PC-9 (cell line): ENCODE measurements around the gene SYT4. TPM values are rescaled to one million over a fixed set of nuclear protein-coding genes. Genes with fewer than 3 reads are reported as not detected.

Source experiments
- Bru-seq: library from RNA; stranded (reverse); fragments of 400-500 nt; gene quantifications from one replicate; lab custom pipeline; 2021; lab: Mats Ljungman, UMichigan
- BruChase-seq, 2 experiments: library from RNA; stranded (reverse); fragments of 400-500 nt; gene quantifications; one replicate each; lab custom pipeline; 2021; lab: Mats Ljungman, UMichigan
- BruUV-seq: library from RNA; stranded (reverse); fragments of 400-500 nt; replicated peaks from 2 replicates; lab custom pipeline; 2021; lab: Mats Ljungman, UMichigan
- CTCF ChIA-PET: fragments of 300-600 bp; sonication (Branson Sonifier 250); formaldehyde crosslinking; loops from one replicate; lab custom pipeline; 2022; ENCODE audit warnings: antibody characterized with exemption; lab: Charles Lee
- POLR2A ChIA-PET: fragments of 300-600 bp; sonication (Branson Sonifier 250); formaldehyde crosslinking; loops from one replicate; lab custom pipeline; 2022; ENCODE audit warnings: antibody characterized with exemption; ENCODE audit not compliant: unreplicated experiment; lab: Charles Lee
- DNase-seq, 2 experiments: peaks; one replicate each; pipeline versions ENCODE4 v3.0.0 to v3.0.0-alpha.2; 2015 to 2022; ENCODE audit warnings: mixed read lengths in 1 of 2
- H2AFZ ChIP-seq: fragments of 200-600 bp; sonication (generic); 2 replicates; pipeline ENCODE4 v1.8.1; 2017; ENCODE audit warnings: antibody characterized with exemption
- H3F3A ChIP-seq: fragments of 200-600 bp; sonication (generic); 2 replicates; pipeline ENCODE4 v1.8.1; 2017; ENCODE audit warnings: antibody characterized with exemption, mild to moderate bottlenecking, low read depth; ENCODE audit not compliant: insufficient read depth
- H3K27ac ChIP-seq: fragments of 200-600 bp; sonication (generic); 2 replicates; pipeline ENCODE4 v1.6.1; 2016; ENCODE audit warnings: mixed run types
- H3K27me3 ChIP-seq: fragments of 200-600 bp; sonication (generic); 2 replicates; pipeline ENCODE4 v1.6.1; 2016; ENCODE audit warnings: low read depth, mixed run types; ENCODE audit not compliant: insufficient read depth
- H3K36me3 ChIP-seq: fragments of 200-600 bp; sonication (generic); 2 replicates; pipeline ENCODE4 v1.6.1; 2016; ENCODE audit warnings: low read depth, mixed run types
- H3K4me1 ChIP-seq: fragments of 200-600 bp; sonication (generic); replicated peaks from 2 replicates; pipeline ENCODE4 v1.6.1; 2016; ENCODE audit warnings: mixed run types; ENCODE audit not compliant: insufficient read depth
- H3K4me2 ChIP-seq: fragments of 200-600 bp; sonication (generic); 2 replicates; pipeline ENCODE4 v1.6.1; 2017; ENCODE audit warnings: mixed run types
- H3K4me3 ChIP-seq: fragments of 200-600 bp; sonication (generic); 2 replicates; pipeline ENCODE4 v1.6.1; 2016; ENCODE audit warnings: mixed run types
- H3K79me2 ChIP-seq: fragments of 200-600 bp; sonication (generic); 2 replicates; pipeline ENCODE4 v1.6.1; 2017; ENCODE audit warnings: low read depth, mixed run types
- H3K9me2 ChIP-seq: fragments of 200-600 bp; sonication (generic); 2 replicates; pipeline ENCODE4 v1.8.1; 2017; ENCODE audit warnings: mild to moderate bottlenecking; ENCODE audit not compliant: insufficient read depth
- H3K9me3 ChIP-seq: fragments of 200-600 bp; sonication (generic); 2 replicates; pipeline ENCODE4 v1.8.1; 2016; ENCODE audit warnings: low read depth; ENCODE audit not compliant: insufficient read depth
- H4K20me1 ChIP-seq: fragments of 200-600 bp; sonication (generic); 2 replicates; pipeline ENCODE4 v1.8.1; 2017; ENCODE audit not compliant: insufficient read depth
- CTCF ChIP-seq: fragments of 200-600 bp; sonication (generic); conservative IDR thresholded peaks from 2 replicates; pipeline ENCODE4 v1.6.1; 2017; ENCODE audit warnings: mixed run types, antibody characterized with exemption, mild to moderate bottlenecking, moderate library complexity
- EZH2 ChIP-seq: fragments of 200-600 bp; sonication (generic); IDR thresholded peaks from 2 replicates; pipeline ENCODE4 v1.8.0; 2017; ENCODE audit warnings: antibody characterized with exemption, low read depth
- intact Hi-C: fragments of 100-400 bp; cut with micrococcal nuclease; formaldehyde crosslinking; loops from one replicate; pipeline ENCODE4 v1.10.0; 2022; ENCODE audit not compliant: unreplicated experiment
- long read RNA-seq: library from polyadenylated mRNA; stranded (forward); transcript quantifications from one replicate; pipeline ENCODE4 v2.0.0, GENCODE V29; 2022
- total RNA-seq: library from RNA; stranded (reverse); gene quantifications from 2 replicates; pipeline ENCODE4 v1.2.3, GENCODE V29; 2021

Gene SYT4
- total RNA-seq = not detected in 2 replicates
- not detected for Bru-seq, nascent RNA
- BruChase-seq, experiment 1, labeled RNA remaining after a 2-hour chase = not detected
- BruChase-seq, experiment 2, labeled RNA remaining after a 6-hour chase = not detected
- long read RNA-seq = 0 reads

DNA sequence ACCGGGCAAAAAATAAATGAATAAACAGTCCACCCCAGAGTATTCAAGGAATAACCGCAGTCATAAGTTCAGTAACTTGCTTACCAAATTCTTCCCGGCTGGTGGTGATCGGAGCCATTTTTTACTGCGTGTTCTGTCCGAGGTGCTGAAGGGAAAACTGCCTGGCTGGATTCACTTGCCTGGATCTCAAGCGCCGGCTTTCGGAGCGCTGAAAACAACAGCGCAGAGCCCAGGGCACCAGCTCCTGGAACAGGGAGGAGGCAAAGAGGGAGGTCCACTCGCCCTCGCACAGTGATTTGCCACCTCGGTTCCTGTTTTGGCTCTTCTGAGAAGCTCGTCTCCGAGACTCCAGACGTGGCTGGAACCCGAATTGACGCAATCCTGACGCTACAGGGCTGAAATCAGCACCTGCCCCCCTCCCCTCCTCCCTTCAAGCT, at the start of gene SYT4:
SYT4 (minus strand) TSS at position 327 of the 437 bp plus-strand sequence; CDS start at position 118, 209 bp downstream.
- Histone ChIP-seq H3K27ac (no peak within 1 kb of the TSS), H3K4me3 (no peak within 1 kb of the TSS)
- peak in 1 of 2 experiments; percentile 1 for DNase-seq

GRCh38 chr18:43322132-43322531, 44.8 kb upstream of the SYT4 start:
- Histone ChIP-seq H3F3A (no peaks in the 10 kb centered on the region), H3K9me3 (no peaks in the 10 kb centered on the region), H4K20me1 (no peaks in the 10 kb centered on the region), H2AFZ (no peak overlapping the region), H3K27me3 (no peaks in the 10 kb centered on the region), H3K4me2 (no peak overlapping the region), H3K79me2 (no peaks in the 10 kb centered on the region), H3K4me3 (no peak overlapping the region), H3K4me1 (no peaks in the 10 kb centered on the region), H3K36me3 (no peaks in the 10 kb centered on the region), H3K9me2 (no peaks in the 10 kb centered on the region), H3K27ac (no peak overlapping the region)
- intact Hi-C loops = no loop called here
- TF ChIP-seq EZH2 = no peak
- TF ChIP-seq CTCF = no peak
- POLR2A ChIA-PET = no interaction called here
- CTCF ChIA-PET = no interaction called here
- no TSS peak for BruUV-seq
- no peak for DNase-seq

More for the DNA sequence above, at the start of gene SYT4:
- no TSS peak for BruUV-seq
- Histone ChIP-seq H3K79me2 (no peaks in the 10 kb centered on the region), H4K20me1 (no peaks in the 10 kb centered on the region), H3K9me3 (no peaks in the 10 kb centered on the region), H3K4me1 (no peaks in the 10 kb centered on the region), H2AFZ (no peak within 1 kb of the TSS), H3K27me3 (no peaks in the 10 kb centered on the region), H3K4me2 (no peak within 1 kb of the TSS), H3F3A (no peaks in the 10 kb centered on the region), H3K9me2 (no peaks in the 10 kb centered on the region), H3K36me3 (no peaks in the 10 kb centered on the region)
- no peak for TF ChIP-seq EZH2
- no peak for TF ChIP-seq CTCF
- intact Hi-C loops = no loop called here
- ChIA-PET CTCF (no interaction called here), POLR2A (no interaction called here)

GRCh38 chr18:43314941-43315340, 37.7 kb upstream of the SYT4 start:
- Histone ChIP-seq H3K27me3 (no peaks in the 10 kb centered on the region), H4K20me1 (no peaks in the 10 kb centered on the region), H3K4me3 (no peak overlapping the region), H3K36me3 (no peaks in the 10 kb centered on the region), H3K27ac (no peak overlapping the region), H3K9me3 (no peaks in the 10 kb centered on the region), H2AFZ (no peak overlapping the region), H3K4me1 (no peaks in the 10 kb centered on the region), H3K4me2 (no peak overlapping the region), H3K9me2 (no peaks in the 10 kb centered on the region), H3F3A (no peaks in the 10 kb centered on the region), H3K79me2 (no peaks in the 10 kb centered on the region)
- no TSS peak for BruUV-seq
- no peak for DNase-seq
- ChIA-PET POLR2A (no interaction called here), CTCF (no interaction called here)
- intact Hi-C loops = no loop called here
- TF ChIP-seq CTCF (no peak), EZH2 (no peak)
